ENCODE results near the gene KCNAB1.
A peak's percentile ranks its signal among the peaks of the same experiment; 100 is the strongest.
"Not testable (repeated sequence)": the region's sequence is repeated elsewhere in the genome, so short reads cannot be mapped to it uniquely, and the experiment has no call there.

The KCNAB1 gene

DNA sequence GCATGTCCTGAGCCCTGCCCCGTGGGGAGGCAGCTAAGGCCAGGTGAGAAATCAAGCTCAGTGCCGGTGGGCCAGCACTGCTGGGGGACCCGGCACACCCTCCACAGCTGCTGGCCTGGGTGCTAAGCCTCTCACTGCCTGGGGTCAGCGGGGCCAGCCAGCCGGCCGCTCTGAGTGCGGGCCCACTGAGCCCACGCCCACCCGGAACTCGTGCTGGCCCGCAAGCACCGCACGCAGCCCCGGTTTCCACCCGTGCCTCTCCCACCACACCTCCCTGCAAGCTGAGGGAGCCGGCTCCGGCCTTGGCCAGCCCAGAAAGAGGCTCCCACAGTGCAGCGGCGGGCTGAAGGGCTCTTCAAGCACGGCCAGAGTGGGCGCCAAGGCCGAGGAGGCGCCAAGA lies 103.7 kb downstream of the KCNAB1 start:
- DNase-seq = not testable (repeated sequence)

DNA sequence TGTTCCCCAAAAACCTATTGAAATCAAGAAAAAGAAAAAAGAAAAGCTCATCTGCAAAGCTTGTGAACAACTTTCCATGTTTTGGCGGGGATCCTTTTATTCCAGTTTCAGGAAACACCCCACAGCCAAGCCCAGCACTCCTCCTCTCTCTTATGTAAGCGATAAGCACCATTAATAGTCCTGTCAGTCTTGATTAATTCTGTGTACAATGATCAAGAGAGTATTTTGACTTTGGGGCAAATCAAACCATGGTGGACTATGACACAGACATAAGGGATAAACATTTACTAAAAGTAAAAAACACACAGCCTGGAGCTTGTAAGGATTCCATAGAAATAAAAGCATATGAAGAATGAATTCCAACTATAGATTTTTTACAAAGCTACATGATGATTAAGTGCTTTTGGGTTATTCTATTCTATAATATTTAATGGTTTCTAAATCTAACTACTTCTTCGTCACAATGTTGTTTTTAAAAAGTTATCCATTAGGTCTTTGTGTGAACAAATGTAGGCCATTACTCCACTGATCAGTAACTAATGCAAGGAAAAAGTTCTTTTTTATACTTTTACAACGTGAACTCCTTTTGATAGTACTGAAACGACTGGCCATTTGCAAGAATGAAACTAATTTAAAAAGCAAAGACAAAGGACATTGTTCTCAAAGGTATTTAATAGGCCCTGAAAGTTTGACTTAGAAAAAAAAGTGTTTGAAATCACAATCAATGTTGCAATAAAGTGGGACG lies 106.5 kb downstream of the KCNAB1 start:
- DNase-seq = no peak

DNA sequence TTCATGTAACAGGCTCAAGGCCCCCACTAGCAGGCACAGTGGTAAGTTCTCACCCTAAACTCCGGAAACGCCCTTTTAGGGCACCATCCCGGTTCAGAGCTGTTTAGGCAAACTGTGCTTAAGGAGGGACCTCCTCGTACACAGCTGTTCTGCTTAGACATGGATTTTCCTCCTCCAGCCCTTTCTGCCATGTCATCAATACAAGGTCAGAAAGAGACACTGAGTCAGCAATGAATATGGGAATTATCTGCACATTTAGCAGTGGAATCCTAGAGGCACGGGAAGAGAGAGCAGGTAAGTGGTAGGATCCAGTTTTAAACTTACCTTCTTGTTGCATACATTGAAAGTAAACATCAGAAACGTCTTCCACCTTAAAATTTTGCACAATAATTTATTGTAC lies 107.3 kb downstream of the KCNAB1 start:
- DNase-seq = no peak

- DNase-seq = peak; percentile 3
These were observed 110.0 kb downstream of the KCNAB1 start for GRCh38 chr3:156230278-156230900.

DNA sequence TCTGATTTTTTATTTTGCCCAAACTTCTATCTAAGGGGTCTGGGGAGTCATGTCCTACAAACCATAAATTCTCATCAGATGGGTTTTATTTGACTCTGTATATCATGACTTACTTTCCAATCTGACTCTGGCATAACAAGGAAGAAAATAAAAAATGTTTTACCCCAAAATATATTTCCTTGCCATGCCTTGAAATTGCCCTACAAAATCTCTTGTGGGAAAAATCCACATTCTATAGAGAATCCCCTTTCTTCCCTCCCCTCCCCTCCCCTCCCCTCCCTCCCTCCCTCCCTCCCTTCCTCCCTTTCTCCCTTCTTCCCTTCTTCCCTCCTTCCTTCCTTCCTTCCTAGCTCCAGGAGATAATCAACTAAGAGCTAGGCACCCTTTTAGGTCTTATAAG lies 110.8 kb downstream of the KCNAB1 start:
- not testable (repeated sequence) for DNase-seq

DNA sequence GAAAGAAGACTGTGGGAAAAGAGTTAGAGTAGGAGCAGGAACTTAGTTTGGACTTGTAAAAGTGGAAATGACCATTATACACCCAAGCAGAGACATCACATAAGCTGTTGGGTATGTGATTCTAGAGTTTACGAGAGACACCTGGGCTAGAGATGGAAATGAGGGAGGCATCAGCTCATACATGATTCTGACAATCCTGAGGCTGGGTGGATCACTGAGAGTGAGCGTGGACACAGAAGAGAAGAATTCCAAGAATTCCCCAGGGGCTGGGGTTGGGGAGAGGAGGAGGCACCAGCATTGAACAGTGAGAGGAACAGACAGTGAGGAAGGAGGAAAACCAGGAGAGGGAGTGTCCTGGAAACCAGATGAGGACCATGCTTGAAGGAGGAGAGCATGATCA lies 113.5 kb downstream of the KCNAB1 start:
- no peak for DNase-seq

- no peak for DNase-seq
These were observed 116.3 kb downstream of the KCNAB1 start for GRCh38 chr3:156236556-156237260.

- DNase-seq = no peak
These were observed 120.3 kb downstream of the KCNAB1 start for GRCh38 chr3:156240642-156241041.

GRCh38 chr3:156246961-156247725 lies 126.8 kb downstream of the KCNAB1 start:
- no peak for DNase-seq

- no peak for DNase-seq
These were observed 130.2 kb downstream of the KCNAB1 start for GRCh38 chr3:156250550-156250949.

GRCh38 chr3:156251424-156251823 lies 131.0 kb downstream of the KCNAB1 start:
- no peak for DNase-seq

- DNase-seq = no peak
These were observed 132.3 kb downstream of the KCNAB1 start for GRCh38 chr3:156252656-156253055.

GRCh38 chr3:156253150-156253549 lies 132.8 kb downstream of the KCNAB1 start:
- DNase-seq = no peak

GRCh38 chr3:156256256-156256655 lies 135.9 kb downstream of the KCNAB1 start:
- no peak for DNase-seq

- no peak for DNase-seq
These were observed 136.6 kb downstream of the KCNAB1 start for GRCh38 chr3:156256945-156257344.

GRCh38 chr3:156258301-156258700 lies 137.9 kb downstream of the KCNAB1 start:
- DNase-seq = no peak

DNA sequence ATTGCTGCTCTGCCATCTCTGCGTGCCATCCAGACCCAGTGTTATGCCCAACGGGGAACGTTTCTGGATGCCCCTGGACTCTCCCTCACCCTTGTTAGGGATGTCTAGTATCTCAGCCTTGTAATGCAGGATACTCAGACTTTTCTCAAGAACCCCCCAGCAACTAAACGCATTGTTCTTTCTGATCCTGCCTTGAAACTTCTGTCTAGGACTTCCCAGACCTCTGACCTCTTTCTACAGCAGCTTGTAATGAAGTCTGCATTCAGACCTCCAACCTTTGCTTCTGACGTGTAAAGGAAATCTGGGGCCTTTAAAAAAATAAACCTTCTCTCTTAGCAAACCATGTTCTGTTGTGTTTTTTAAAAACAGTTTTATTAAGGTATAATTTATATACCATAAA lies 139.5 kb downstream of the KCNAB1 start:
- no peak for DNase-seq

DNA sequence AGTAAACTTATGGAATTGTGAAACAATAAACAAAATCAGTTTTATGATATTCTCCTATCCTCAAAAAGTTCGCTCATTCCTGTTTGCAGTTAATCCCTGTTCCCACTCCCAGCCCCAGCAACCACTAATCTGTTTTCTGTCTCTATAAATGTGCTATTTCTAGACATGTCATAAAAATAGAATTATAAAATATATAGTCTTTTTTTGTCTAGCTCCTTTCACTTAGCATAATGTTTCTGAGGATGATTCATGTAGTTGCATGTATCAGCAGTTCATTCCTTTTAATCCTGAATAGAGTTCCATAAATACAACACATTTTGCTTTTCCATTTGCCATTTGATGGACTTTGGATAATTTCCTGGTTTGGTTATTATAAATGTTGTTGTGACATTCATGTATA lies 140.0 kb downstream of the KCNAB1 start:
- no peak for DNase-seq

DNA sequence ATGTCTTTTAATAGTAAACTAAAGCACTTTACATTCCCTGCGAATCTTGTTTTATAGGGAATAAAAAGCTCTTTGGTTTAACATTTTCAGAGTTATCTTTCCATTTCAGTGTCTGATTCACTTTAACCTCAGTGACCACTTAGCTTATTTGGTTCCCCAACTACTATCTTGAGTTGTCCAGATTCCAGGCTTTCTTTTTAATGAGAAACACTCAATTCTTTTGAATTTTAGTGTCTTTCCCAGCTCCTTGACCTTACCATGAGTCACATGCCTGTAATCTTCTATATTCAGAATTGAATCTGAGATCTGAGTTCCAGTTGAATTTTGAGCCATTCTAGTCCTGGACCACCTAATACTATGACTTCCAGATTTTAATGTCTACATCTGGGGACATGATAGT lies 144.4 kb downstream of the KCNAB1 start:
- DNase-seq = no peak

DNA sequence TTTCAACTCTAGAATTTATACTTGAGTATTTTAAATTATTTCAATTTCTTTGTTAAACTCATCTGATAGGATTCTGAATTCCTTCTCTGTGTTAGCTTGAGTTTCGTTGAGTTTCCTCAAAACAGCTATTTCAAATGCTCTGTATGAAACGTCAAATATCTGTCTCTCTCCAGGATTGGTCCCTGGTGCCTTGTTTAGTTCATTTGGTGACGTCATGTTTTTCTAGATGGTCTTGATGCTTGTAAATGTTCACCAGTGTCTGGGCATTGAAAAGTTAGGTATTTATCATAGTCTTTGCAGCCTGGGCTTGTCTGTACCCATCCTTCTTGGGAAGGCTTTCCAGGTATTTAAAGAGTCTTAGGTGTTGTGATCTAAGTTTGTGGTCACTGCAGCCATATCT lies 151.1 kb downstream of the KCNAB1 start:
- DNase-seq = no peak

DNA sequence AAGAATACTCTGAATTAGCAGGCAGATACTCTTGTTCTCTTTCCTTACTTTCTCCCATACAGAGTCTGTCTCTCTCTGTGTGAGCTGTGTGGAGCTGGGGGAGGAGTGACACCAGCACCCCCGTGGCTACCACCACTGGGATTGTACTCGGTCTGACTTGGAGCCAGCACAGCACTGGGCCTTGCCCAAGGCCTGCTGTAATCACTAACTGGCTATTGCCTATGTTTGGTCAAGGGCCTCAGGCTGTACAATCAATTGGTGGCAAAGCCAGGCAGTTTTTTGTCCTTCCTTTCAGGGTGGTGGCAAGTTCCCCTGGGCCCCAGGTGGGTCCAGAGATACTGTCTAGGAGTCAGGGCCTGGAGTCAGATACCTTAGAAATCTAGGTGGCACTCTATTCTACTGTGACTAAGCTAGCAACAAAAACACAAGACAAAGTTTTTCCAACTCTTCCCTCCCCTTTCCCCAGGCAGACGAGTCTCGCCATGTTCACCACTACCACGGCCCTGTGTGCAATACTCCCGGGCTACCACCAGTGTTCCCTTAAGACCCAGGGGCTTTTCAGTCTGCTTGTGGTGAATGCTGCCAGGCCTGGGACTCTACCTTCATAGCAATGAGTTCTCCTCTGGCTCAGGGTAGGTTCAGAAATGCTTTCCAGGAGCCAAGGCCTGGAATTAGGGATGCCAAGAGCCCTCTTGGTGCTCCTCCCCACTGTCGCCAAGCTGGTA lies 151.8 kb downstream of the KCNAB1 start:
- no peak for DNase-seq

GRCh38 chr3:156273111-156273694 lies 152.8 kb downstream of the KCNAB1 start:
- DNase-seq = no peak

Measured in NCI-H345 (cell line).